ENCODE measurements around the gene ANKS1B.
"Not testable (repeated sequence)": the region's sequence is repeated elsewhere in the genome, so short reads cannot be mapped to it uniquely, and the experiment has no call there.

ANKS1B gene

GRCh38 chr12:98788396-98788795 is 1196.3 kb downstream of the ANKS1B start:
- DNase-seq = no peak

- DNase-seq = no peak
Observed at GRCh38 chr12:98786653-98787052, 1198.1 kb downstream of the ANKS1B start.

GRCh38 chr12:98783420-98783819 is 1201.3 kb downstream of the ANKS1B start:
- no peak for DNase-seq

GRCh38 chr12:98780261-98780660 is 1204.5 kb downstream of the ANKS1B start:
- no peak for DNase-seq

- DNase-seq = no peak
Observed at GRCh38 chr12:98772818-98773217, 1211.9 kb downstream of the ANKS1B start.

GRCh38 chr12:98771811-98772752 is 1212.7 kb downstream of the ANKS1B start:
- peak; percentile 2 for DNase-seq

- DNase-seq = no peak
Observed at GRCh38 chr12:98770230-98770629, 1214.5 kb downstream of the ANKS1B start.

- DNase-seq = no peak
Observed at GRCh38 chr12:98769068-98769467, 1215.7 kb downstream of the ANKS1B start.

GRCh38 chr12:98767248-98767647 is 1217.5 kb downstream of the ANKS1B start:
- DNase-seq = no peak

- no peak for DNase-seq
Observed at GRCh38 chr12:98763656-98764055, 1221.1 kb downstream of the ANKS1B start.

GRCh38 chr12:98758331-98758730 is 1226.4 kb downstream of the ANKS1B start:
- DNase-seq = no peak

- no peak for DNase-seq
Observed at GRCh38 chr12:98757455-98757854, 1227.3 kb downstream of the ANKS1B start.

- not testable (repeated sequence) for DNase-seq
Observed at GRCh38 chr12:98755855-98756254, 1228.9 kb downstream of the ANKS1B start.

- no peak for DNase-seq
Observed at GRCh38 chr12:98754095-98754494, 1230.6 kb downstream of the ANKS1B start.

- DNase-seq = no peak
Observed at GRCh38 chr12:98752726-98753125, 1232.0 kb downstream of the ANKS1B start.

- DNase-seq = no peak
Observed at GRCh38 chr12:98751580-98752115, 1233.1 kb downstream of the ANKS1B start.

- no peak for DNase-seq
Observed at GRCh38 chr12:98750511-98750910, 1234.2 kb downstream of the ANKS1B start.

GRCh38 chr12:98748463-98748862 is 1236.3 kb downstream of the ANKS1B start:
- no peak for DNase-seq

- peak; percentile 6 for DNase-seq
Observed at GRCh38 chr12:98745578-98746391, 1239.0 kb downstream of the ANKS1B start.

GRCh38 chr12:98744680-98745079 is 1240.1 kb downstream of the ANKS1B start:
- no peak for DNase-seq

GRCh38 chr12:98743362-98743953 is 1241.3 kb downstream of the ANKS1B start:
- peak; percentile 69 for DNase-seq

- DNase-seq = no peak
Observed at GRCh38 chr12:98741556-98742265, 1243.0 kb downstream of the ANKS1B start.

GRCh38 chr12:98741196-98741555 is 1243.6 kb downstream of the ANKS1B start:
- DNase-seq = no peak

Data from hematopoietic multipotent progenitor cell treated with erythropoietin and hydrocortisone succinate and interleukin-3 and kit ligand, for 6 days (in vitro differentiated cells).